ENCODE data around the gene SHANK1. TPM values are rescaled to one million over a fixed set of nuclear protein-coding genes. Genes with fewer than 3 reads are reported as not detected.

Gene SHANK1
- total and polyA plus RNA-seq, 8 donors: 0.06 to 0.69 (median 0.19) TPM; not detected in 1

- Histone ChIP-seq H3K36me3 (no peaks in the 10 kb centered on the region), H3K9me3 (no peaks in the 10 kb centered on the region), H3K27me3 (peaks cover 0 to 9% (median 3%) of the 10 kb centered on the region in 4 donors), H3K4me3 (no peak overlapping the region), H3K4me1 (no peaks in the 10 kb centered on the region), H3K27ac (no peak overlapping the region)
- intact Hi-C loops (cut with DNase I): no loop called here
- TF ChIP-seq CTCF (IDR thresholded peaks at IDR 0.05): no peak
- no peak for ATAC-seq
- DNase-seq: peak in 2 of 6 donors; percentile 60 to 61
- no peak for FAIRE-seq
- WGBS, 2 donors: 5 to 6% methylated on average over 35 to 56 of the region's 56 CpGs
These were observed 52.3 kb downstream of the SHANK1 start for GRCh38 chr19:50667177-50667758.

- Histone ChIP-seq H3K27ac (no peak overlapping the region), H3K9me3 (no peaks in the 10 kb centered on the region), H3K4me1 (no peaks in the 10 kb centered on the region), H3K4me3 (no peak overlapping the region), H3K36me3 (no peaks in the 10 kb centered on the region), H3K27me3 (peaks cover 0 to 9% (median 3%) of the 10 kb centered on the region in 4 donors)
- WGBS, 2 donors: 17% methylated on average over 40 to 47 of the region's 47 CpGs
- DNase-seq (peak in 1 of 6 donors; percentile 74), ATAC-seq (no peak), FAIRE-seq (no peak)
- intact Hi-C loops (cut with DNase I): no loop called here
- no peak for TF ChIP-seq CTCF (IDR thresholded peaks at IDR 0.05)
These were observed 53.0 kb downstream of the SHANK1 start for GRCh38 chr19:50666346-50667176.

- Histone ChIP-seq H3K27me3 (peaks cover 0 to 9% (median 3%) of the 10 kb centered on the region in 4 donors), H3K4me1 (peaks cover 0 to under 1% (median 0%) of the 10 kb centered on the region in 3 donors), H3K9me3 (no peaks in the 10 kb centered on the region), H3K36me3 (no peaks in the 10 kb centered on the region), H3K27ac (no peak overlapping the region), H3K4me3 (no peak overlapping the region)
- FAIRE-seq: no peak
- 58 to 76% methylated on average over 6 of the region's 6 CpGs for WGBS, 2 donors
- DNase-seq: no peak
- TF ChIP-seq CTCF (IDR thresholded peaks at IDR 0.05): no peak
- no peak for ATAC-seq
- intact Hi-C loops (cut with DNase I): no loop called here
These were observed 55.4 kb downstream of the SHANK1 start for GRCh38 chr19:50664204-50664603.

- Histone ChIP-seq H3K27me3 (peaks cover 0 to 12% (median 3%) of the 10 kb centered on the region in 4 donors), H3K4me3 (no peak overlapping the region), H3K9me3 (no peaks in the 10 kb centered on the region), H3K36me3 (no peaks in the 10 kb centered on the region), H3K27ac (no peak overlapping the region), H3K4me1 (peaks cover 0 to 6% (median 0%) of the 10 kb centered on the region in 3 donors)
- ATAC-seq (no peak), FAIRE-seq (no peak), DNase-seq (no peak)
- WGBS, 2 donors: 67 to 75% methylated on average over 1 of the region's 1 CpG
- TF ChIP-seq CTCF (IDR thresholded peaks at IDR 0.05): no peak
- intact Hi-C loops (cut with DNase I): no loop called here
These were observed 56.2 kb downstream of the SHANK1 start for GRCh38 chr19:50663482-50663790.

All from pancreas (tissue), 10 donors.